ENCODE results near the gene IL27RA.

DNA sequence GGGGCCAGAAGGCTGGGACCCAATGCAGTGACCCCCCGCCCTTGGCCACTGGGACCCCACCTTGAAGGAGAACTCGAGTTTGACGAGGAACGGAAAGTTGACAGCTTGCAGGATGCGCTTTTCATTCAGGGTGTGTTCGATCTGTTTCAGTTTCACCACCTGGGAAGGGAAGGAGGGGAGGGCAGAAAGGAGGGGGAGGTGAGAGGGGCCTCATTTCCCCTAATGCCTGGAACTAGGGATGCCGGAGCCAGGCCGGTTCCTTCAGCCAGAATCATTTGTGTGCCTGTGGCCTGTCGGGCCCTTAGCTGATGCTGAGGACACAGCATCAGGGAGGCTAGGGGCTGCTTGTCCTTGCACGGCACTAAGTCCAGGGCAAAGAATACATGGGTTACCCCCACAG, 71.2 kb downstream of the IL27RA start:
- TF ChIP-seq, protein P1, sequence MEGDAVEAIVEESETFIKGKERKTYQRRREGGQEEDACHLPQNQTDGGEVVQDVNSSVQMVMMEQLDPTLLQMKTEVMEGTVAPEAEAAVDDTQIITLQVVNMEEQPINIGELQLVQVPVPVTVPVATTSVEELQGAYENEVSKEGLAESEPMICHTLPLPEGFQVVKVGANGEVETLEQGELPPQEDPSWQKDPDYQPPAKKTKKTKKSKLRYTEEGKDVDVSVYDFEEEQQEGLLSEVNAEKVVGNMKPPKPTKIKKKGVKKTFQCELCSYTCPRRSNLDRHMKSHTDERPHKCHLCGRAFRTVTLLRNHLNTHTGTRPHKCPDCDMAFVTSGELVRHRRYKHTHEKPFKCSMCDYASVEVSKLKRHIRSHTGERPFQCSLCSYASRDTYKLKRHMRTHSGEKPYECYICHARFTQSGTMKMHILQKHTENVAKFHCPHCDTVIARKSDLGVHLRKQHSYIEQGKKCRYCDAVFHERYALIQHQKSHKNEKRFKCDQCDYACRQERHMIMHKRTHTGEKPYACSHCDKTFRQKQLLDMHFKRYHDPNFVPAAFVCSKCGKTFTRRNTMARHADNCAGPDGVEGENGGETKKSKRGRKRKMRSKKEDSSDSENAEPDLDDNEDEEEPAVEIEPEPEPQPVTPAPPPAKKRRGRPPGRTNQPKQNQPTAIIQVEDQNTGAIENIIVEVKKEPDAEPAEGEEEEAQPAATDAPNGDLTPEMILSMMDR (conservative IDR thresholded peaks at IDR 0.05; ENCODE audit: low read depth, low read length), result no peak
- no peak for TF ChIP-seq EZH2 (IDR thresholded peaks at IDR 0.05; ENCODE audit: low read length, unreplicated experiment)
